H1 (cell line): ENCODE results near the gene TTBK2. TPM values are rescaled to one million over a fixed set of nuclear protein-coding genes. Genes with fewer than 3 reads are reported as not detected.

Source experiments
- CTCF ChIA-PET: fragments of 300-600 bp; sonication (Branson Sonifier 250); formaldehyde crosslinking; loops from one replicate; lab custom pipeline; 2021; ENCODE audit not compliant: partially characterized antibody; lab: Charles Lee
- POLR2A ChIA-PET: fragments of 300-600 bp; sonication (Branson Sonifier 250); formaldehyde crosslinking; loops from one replicate; lab custom pipeline; 2021; ENCODE audit warnings: inconsistent platforms; ENCODE audit not compliant: partially characterized antibody; lab: Charles Lee
- DNase-seq, 2 experiments: peaks; one replicate each; pipeline versions ENCODE4 v3.0.0 to v3.0.0-alpha.2; 2010 to 2022; ENCODE audit warnings: low spot score in 2 of 2, low read depth in 1 of 2, mixed read lengths in 1 of 2
- FAIRE-seq: peaks from 2 replicates; lab custom pipeline; 2011; peaks lifted over from hg19 to GRCh38; lab: Jason Lieb, UNC
- H2AFZ ChIP-seq: 2 replicates; pipeline ENCODE4 v1.8.1; 2012; ENCODE audit warnings: low read length, inconsistent platforms
- H2AK5ac ChIP-seq: 2 replicates; pipeline ENCODE4 v1.6.1; 2013; ENCODE audit warnings: low read depth, low read length
- H2BK120ac ChIP-seq: replicated peaks from 2 replicates; pipeline ENCODE3; 2013; ENCODE audit warnings: low read depth, low read length, inconsistent platforms
- H2BK12ac ChIP-seq: 2 replicates; pipeline ENCODE4 v1.6.1; 2013; ENCODE audit warnings: low read depth, low read length
- H2BK15ac ChIP-seq: 2 replicates; pipeline ENCODE4 v1.6.1; 2013; ENCODE audit warnings: low read length
- H2BK20ac ChIP-seq: 2 replicates; pipeline ENCODE4 v1.6.1; 2013; ENCODE audit warnings: low read length
- H2BK5ac ChIP-seq: 2 replicates; pipeline ENCODE4 v1.6.1; 2013; ENCODE audit warnings: low read depth, low read length
- H3K14ac ChIP-seq: 2 replicates; pipeline ENCODE4 v1.6.1; 2013; ENCODE audit warnings: inconsistent platforms; ENCODE audit not compliant: insufficient read length
- H3K18ac ChIP-seq: 2 replicates; pipeline ENCODE4 v1.6.1; 2013; ENCODE audit warnings: low read length; ENCODE audit errors: extremely low read depth
- H3K23ac ChIP-seq: 2 replicates; pipeline ENCODE4 v1.6.1; 2013; ENCODE audit warnings: inconsistent platforms; ENCODE audit not compliant: insufficient read length
- H3K23me2 ChIP-seq: 2 replicates; pipeline ENCODE4 v1.6.1; 2013; ENCODE audit warnings: low read depth, low read length
- H3K27ac ChIP-seq: 2 replicates; pipeline ENCODE4 v1.6.1; 2011; ENCODE audit warnings: low read depth, low read length, inconsistent platforms
- H3K27me3 ChIP-seq, 4 experiments: replicated peaks in 1 of 4; 1 replicate in 1 of 4; 2 replicates in 3 of 4; pipeline versions ENCODE4 v1.6.1 to v1.8.1; 2011 to 2013; ENCODE audit warnings: low read length in 3 of 4, mild to moderate bottlenecking in 3 of 4, inconsistent platforms in 2 of 4, mixed read lengths in 2 of 4, moderate library complexity in 1 of 4; ENCODE audit not compliant: control insufficient read depth in 3 of 4, insufficient read depth in 3 of 4; ENCODE audit errors: extremely low read depth in 1 of 4
- H3K36me3 ChIP-seq, 4 experiments: 2 replicates each; pipeline versions ENCODE4 v1.6.1 to v1.8.1; 2011 to 2013; ENCODE audit warnings: mild to moderate bottlenecking in 4 of 4, low read length in 3 of 4, moderate library complexity in 2 of 4, control low read depth in 1 of 4, inconsistent platforms in 1 of 4; ENCODE audit not compliant: insufficient read depth in 4 of 4, control insufficient read depth in 2 of 4
- H3K4ac ChIP-seq: replicated peaks from 2 replicates; pipeline ENCODE3; 2013; ENCODE audit warnings: low read length, low read depth, mixed read lengths, inconsistent platforms; ENCODE audit not compliant: insufficient read length
- H3K4me1 ChIP-seq, 4 experiments: replicated peaks in 1 of 4; 1 replicate in 1 of 4; 2 replicates in 3 of 4; pipeline versions ENCODE4 v1.6.1 to v1.8.1; 2011 to 2013; ENCODE audit warnings: low read length in 3 of 4, inconsistent platforms in 2 of 4, mixed read lengths in 1 of 4; ENCODE audit not compliant: insufficient read depth in 4 of 4, control insufficient read depth in 3 of 4
- H3K4me2 ChIP-seq, 2 experiments: 2 replicates each; pipeline versions ENCODE4 v1.6.1 to v1.8.1; 2011 to 2013; ENCODE audit warnings: low read depth in 2 of 2, low read length in 2 of 2, control low read depth in 1 of 2, inconsistent platforms in 1 of 2, mild to moderate bottlenecking in 1 of 2; ENCODE audit not compliant: insufficient read depth in 1 of 2
- H3K4me3 ChIP-seq, 4 experiments: fragments of 200-600, 300-600 bp in 1 of 4; sonication (generic), shearing (Covaris generic), sonication (Bioruptor Twin) in 1 of 4; 2 replicates each; pipeline versions ENCODE4 v1.5.1 to v1.8.1; 2011 to 2016; ENCODE audit warnings: low read length in 4 of 4, low read depth in 3 of 4, control low read depth in 2 of 4, inconsistent platforms in 2 of 4, mild to moderate bottlenecking in 2 of 4, mixed read lengths in 1 of 4, moderate library complexity in 1 of 4; ENCODE audit not compliant: insufficient read depth in 2 of 4; ENCODE audit errors: extremely low read depth in 1 of 4
- H3K56ac ChIP-seq: replicated peaks from 2 replicates; pipeline ENCODE3; 2013; ENCODE audit warnings: low read depth, mild to moderate bottlenecking, mixed read lengths, low read length, inconsistent platforms; ENCODE audit not compliant: insufficient read length
- H3K79me1 ChIP-seq: 2 replicates; pipeline ENCODE4 v1.6.1; 2013; ENCODE audit warnings: low read depth, low read length, control low read depth
- H3K79me2 ChIP-seq, 2 experiments: 2 replicates each; pipeline versions ENCODE4 v1.6.1 to v1.8.1; 2012 to 2013; ENCODE audit warnings: low read length in 2 of 2, mild to moderate bottlenecking in 2 of 2, inconsistent platforms in 1 of 2; ENCODE audit not compliant: insufficient read depth in 2 of 2, control insufficient read depth in 1 of 2
- H3K9ac ChIP-seq, 4 experiments: replicated peaks in 1 of 4; 1 replicate in 1 of 4; 2 replicates in 3 of 4; pipeline versions ENCODE4 v1.6.1 to v1.8.1; 2011 to 2013; ENCODE audit warnings: low read depth in 3 of 4, low read length in 3 of 4, control low read depth in 2 of 4, mild to moderate bottlenecking in 2 of 4, moderate library complexity in 2 of 4, inconsistent platforms in 1 of 4; ENCODE audit errors: extremely low read depth in 1 of 4
- H3K9me3 ChIP-seq, 2 experiments: 2 replicates each; pipeline versions ENCODE4 v1.6.1 to v1.8.1; 2012 to 2013; ENCODE audit warnings: mild to moderate bottlenecking in 2 of 2, moderate library complexity in 2 of 2, control low read depth in 1 of 2, inconsistent platforms in 1 of 2, low read depth in 1 of 2, low read length in 1 of 2, mixed read lengths in 1 of 2; ENCODE audit not compliant: insufficient read depth in 2 of 2
- H4K20me1 ChIP-seq, 2 experiments: replicated peaks in 1 of 2; 2 replicates each; pipeline versions ENCODE3 to v1.8.1; 2011 to 2013; ENCODE audit warnings: inconsistent platforms in 2 of 2, low read length in 2 of 2, mild to moderate bottlenecking in 1 of 2; ENCODE audit not compliant: insufficient read depth in 2 of 2, control insufficient read depth in 1 of 2
- H4K5ac ChIP-seq: 2 replicates; pipeline ENCODE4 v1.6.1; 2013; ENCODE audit warnings: low read length, low read depth, mixed read lengths, inconsistent platforms; ENCODE audit not compliant: insufficient read length
- H4K8ac ChIP-seq: 2 replicates; pipeline ENCODE4 v1.8.0; 2013; ENCODE audit warnings: mild to moderate bottlenecking, moderate library complexity, low read length, inconsistent platforms; ENCODE audit not compliant: insufficient read depth; ENCODE audit errors: extremely low read depth
- H4K91ac ChIP-seq: replicated peaks from 2 replicates; pipeline ENCODE3; 2013; ENCODE audit warnings: low read length, mixed read lengths, inconsistent platforms; ENCODE audit not compliant: insufficient read length
- ASH2L ChIP-seq: fragments of 200-600, 300-600 bp; sonication (generic); IDR thresholded peaks from one replicate; pipeline ENCODE4 v1.7.1; 2017; ENCODE audit warnings: low read length
- ATF2 ChIP-seq: IDR thresholded peaks from 2 replicates; pipeline ENCODE4 v1.6.1; 2012; ENCODE audit warnings: low read length, inconsistent platforms
- CBX8 ChIP-seq: fragments of 300-800, 300-1000 bp; sonication (generic); IDR thresholded peaks from 2 replicates; pipeline ENCODE4 v1.7.1; 2016; ENCODE audit warnings: low read depth, low read length, borderline replicate concordance
- EP300 ChIP-seq, 2 experiments: IDR thresholded peaks; 1 replicate in 1 of 2; 2 replicates in 1 of 2; pipeline ENCODE4 v1.6.1; 2011 to 2012; ENCODE audit warnings: low read depth in 2 of 2, low read length in 2 of 2, mild to moderate bottlenecking in 2 of 2, borderline replicate concordance in 1 of 2, inconsistent platforms in 1 of 2, moderate library complexity in 1 of 2
- POLR2A ChIP-seq, 2 experiments: IDR thresholded peaks; 1 replicate in 1 of 2; 2 replicates in 1 of 2; pipeline ENCODE4 v1.6.1; 2011; ENCODE audit warnings: low read depth in 2 of 2, low read length in 2 of 2, mild to moderate bottlenecking in 2 of 2; ENCODE audit errors: control extremely low read depth in 1 of 2
- RBBP5 ChIP-seq: IDR thresholded peaks from 2 replicates; pipeline ENCODE4 v1.7.1; 2012; ENCODE audit warnings: low read depth, mild to moderate bottlenecking, inconsistent platforms, low read length, moderate library complexity, borderline replicate concordance
- SP2 ChIP-seq: IDR thresholded peaks from 2 replicates; pipeline ENCODE4 v1.6.1; 2012; ENCODE audit warnings: mild to moderate bottlenecking, low read length, inconsistent platforms
- SP4 ChIP-seq: IDR thresholded peaks from 2 replicates; pipeline ENCODE4 v1.6.1; 2012; ENCODE audit warnings: low read length, inconsistent platforms
- WGBS, 2 experiments: shearing (Covaris generic) in 1 of 2; methylation state at CpG; one replicate each; pipeline versions ENCODE4 v1.1.6 to v1.1.7; 2013 to 2015; ENCODE audit warnings: low lambda C conversion rate in 2 of 2, mixed read lengths in 2 of 2, inconsistent platforms in 1 of 2, low coverage in 1 of 2, missing lambda C conversion rate in 1 of 2; ENCODE audit not compliant: insufficient replicate concordance in 2 of 2, insufficient coverage in 1 of 2, insufficient read length in 1 of 2; ENCODE audit errors: extremely low coverage in 1 of 2, missing lambda C conversion rate in 1 of 2; 5-methylcytosine and 5-hydroxymethylcytosine counted together
- polyA plus RNA-seq, 7 experiments: library from polyadenylated mRNA; depleted of rRNA in 3 of 7; stranded (reverse) in 5 of 7; unstranded in 2 of 7; fragments of >200 nt in 5 of 7; fragments of 200-250 nt in 2 of 7; gene quantifications; 1 replicate in 5 of 7; 2 replicates in 1 of 7; 4 replicates in 1 of 7; pipeline versions ENCODE4 v1.2.1 to v1.2.3, GENCODE V29; 2011 to 2013; ENCODE audit warnings: missing spikeins in 2 of 7, mixed read lengths in 2 of 7
- total RNA-seq: library from RNA; stranded (reverse); fragmentation: NEBNext Ultra II Directional; extraction: Animal tissue kit (Norgen Biotek cat#: 25700); gene quantifications from 2 replicates; pipeline ENCODE4 v1.2.1, GENCODE V29; 2021

The TTBK2 gene
- total and polyA plus RNA-seq, 2 of the 8 experiments (the other 6 are each of a cell fraction or from before 2014, with no cell fraction given): 2.7 to 18.2 TPM

GRCh38 chr15:42712584-42712983 lies 208.0 kb downstream of the TTBK2 start:
- no peak overlapping the region for H3K14ac ChIP-seq
- H3K9ac ChIP-seq: no peak overlapping the region
- H2AK5ac ChIP-seq: no peak overlapping the region
- H2BK15ac ChIP-seq: no peak overlapping the region
- POLR2A ChIA-PET: interaction anchor here (0.6 kb wide), 1 partner anchor 35 kb away, joined by 3 read pairs; no protein-coding TSS in a partner anchor
- H2BK12ac ChIP-seq: no peak overlapping the region
- DNase-seq (no peak), FAIRE-seq (no peak)
- no peak overlapping the region for H3K4me3 ChIP-seq
- H4K20me1 ChIP-seq: peaks cover 0 to 2% of the 10 kb centered on the region in 2 experiments
- H3K9me3 ChIP-seq: no peaks in the 10 kb centered on the region
- 89% methylated on average over 4 of the region's 4 CpGs; no CpG with 5 or more reads in 1 of the 2 experiments for WGBS, 2 experiments
- no peak overlapping the region for H2BK5ac ChIP-seq
- no peak overlapping the region for H4K91ac ChIP-seq
- H3K79me2 ChIP-seq: no peaks in the 10 kb centered on the region
- 0 out of 2 replicates have a peak, but pooled peaks cover under 1% of the 10 kb centered on the region for H3K23me2 ChIP-seq
- no peak overlapping the region for H3K18ac ChIP-seq
- H4K5ac ChIP-seq: no peak overlapping the region
- no peak overlapping the region for H4K8ac ChIP-seq
- no peak overlapping the region for H2BK120ac ChIP-seq
- no peak overlapping the region for H3K27ac ChIP-seq
- H3K79me1 ChIP-seq: no peaks in the 10 kb centered on the region
- H2BK20ac ChIP-seq: no peak overlapping the region
- no peaks in the 10 kb centered on the region for H3K36me3 ChIP-seq
- H3K56ac ChIP-seq: no peak overlapping the region
- H3K27me3 ChIP-seq: no peaks in the 10 kb centered on the region
- CTCF ChIA-PET: interaction anchor here (0.9 to 2.4 kb wide), 4 partner anchors 18 to 573 kb away, joined by 3 to 7 read pairs (median 3); no protein-coding TSS in a partner anchor
- no peak overlapping the region for H3K4ac ChIP-seq
- H3K23ac ChIP-seq: no peak overlapping the region
- H3K4me1 ChIP-seq: no peaks in the 10 kb centered on the region
- no peak overlapping the region for H3K4me2 ChIP-seq
- H2AFZ ChIP-seq: no peak overlapping the region
- TF ChIP-seq CBX8: no peak
- no peak for TF ChIP-seq POLR2A (IDR thresholded peaks at IDR 0.05; ENCODE audit: control extremely low read depth in 1 of 2, low read depth in 2 of 2, low read length in 2 of 2)
- no peak for TF ChIP-seq EP300 (IDR thresholded peaks at IDR 0.05; ENCODE audit: borderline replicate concordance in 1 of 2, low read depth in 2 of 2, low read length in 2 of 2)
- no peak for TF ChIP-seq RBBP5
- no peak for TF ChIP-seq ATF2
- no peak for TF ChIP-seq ASH2L
- no peak for TF ChIP-seq SP2
- TF ChIP-seq SP4: no peak
